Measurements from ENCODE around the gene IL23A. TPM values are rescaled to one million over a fixed set of nuclear protein-coding genes. Genes with fewer than 3 reads are reported as not detected.

Gene IL23A
- total and polyA plus RNA-seq, 2 of the 13 experiments (the other 11 are each of a cell fraction or from before 2014, with no cell fraction given): 0.33 to 0.35 TPM

GRCh38 chr12:56300644-56301464 is 37.8 kb upstream of the IL23A start (continued):
- TF ChIP-seq ZNF512B (CRISPR knock-in tag; IDR thresholded peaks at IDR 0.05; ENCODE audit: borderline replicate concordance) (no peak), ZNF672 (CRISPR knock-in tag; IDR thresholded peaks at IDR 0.05) (no peak), ZUFSP (CRISPR knock-in tag; IDR thresholded peaks at IDR 0.05; ENCODE audit: borderline replicate concordance) (no peak), SSRP1 (CRISPR knock-in tag; IDR thresholded peaks at IDR 0.05) (0 out of 2 replicates have a peak, but pooled peaks have one; percentile 3), ZNF326 (CRISPR knock-in tag; IDR thresholded peaks at IDR 0.05; ENCODE audit: borderline replicate concordance) (no peak), ZNF772 (CRISPR knock-in tag; IDR thresholded peaks at IDR 0.05) (no peak), BRD4 (CRISPR knock-in tag; IDR thresholded peaks at IDR 0.05) (0 out of 2 replicates have a peak, but pooled peaks have one; percentile 24), ZNF503 (CRISPR knock-in tag; IDR thresholded peaks at IDR 0.05) (no peak), HNF4A (CRISPR knock-in tag; IDR thresholded peaks at IDR 0.05) (peak; percentile 1; the same call in 1 of the 2 replicates), IRF2 (CRISPR knock-in tag; IDR thresholded peaks at IDR 0.05) (no peak), ZEB1 (IDR thresholded peaks at IDR 0.05; ENCODE audit: insufficient replicate concordance, low read depth) (peak; percentile 11), ZHX2 (IDR thresholded peaks at IDR 0.05; ENCODE audit: low read depth) (no peak), ZHX2 (CRISPR knock-in tag; IDR thresholded peaks at IDR 0.05; ENCODE audit: borderline replicate concordance) (no peak), KDM6A (CRISPR knock-in tag; IDR thresholded peaks at IDR 0.05; ENCODE audit: low read depth) (no peak), SIN3A (IDR thresholded peaks at IDR 0.05; ENCODE audit: borderline replicate concordance, low read depth, low read length) (no peak), CCDC6 (CRISPR knock-in tag; IDR thresholded peaks at IDR 0.05) (0 out of 2 replicates have a peak, but pooled peaks have one; percentile 50), HNRNPK (IDR thresholded peaks at IDR 0.05; ENCODE audit: low read depth, low read length, poor library complexity, severe bottlenecking) (no peak)

Measured in HepG2 (cell line).